ENCODE results near the gene IFTAP. TPM values are rescaled to one million over a fixed set of nuclear protein-coding genes. Genes with fewer than 3 reads are reported as not detected.

IFTAP gene
- total RNA-seq, 1 donor from 2014 or later, result 7.1 TPM

DNA sequence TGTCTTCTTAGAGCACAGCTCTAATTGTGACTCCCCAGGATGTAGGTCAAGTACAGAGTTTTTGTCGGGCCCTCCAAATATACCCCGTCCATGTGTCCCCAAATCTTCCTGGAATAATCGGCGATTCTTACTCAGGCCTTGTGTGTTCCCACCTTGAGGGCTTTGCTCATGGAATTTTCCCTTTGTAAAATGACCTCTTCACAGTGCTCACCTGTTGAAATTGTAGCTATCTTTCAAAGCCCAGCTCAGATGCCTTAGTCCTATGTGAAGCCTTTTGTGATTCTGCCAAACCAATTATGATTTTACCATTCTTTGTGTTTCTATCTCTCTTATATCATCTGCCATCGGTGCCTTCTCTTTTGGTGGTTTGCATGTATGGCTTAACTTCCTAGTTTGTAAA lies 33.8 kb downstream of the IFTAP start:
- H3K27ac ChIP-seq, result no peak overlapping the region

GRCh38 chr11:36628765-36629244 lies 34.5 kb downstream of the IFTAP start:
- Histone ChIP-seq H3K27me3 (no peaks in the 10 kb centered on the region), H3K4me1 (no peaks in the 10 kb centered on the region), H3K4me3 (no peak overlapping the region), H3K27ac (no peak overlapping the region), H3K9me3 (no peaks in the 10 kb centered on the region), H3K36me3 (no peaks in the 10 kb centered on the region)
- intact Hi-C loops (cut with DNase I), result no loop called here
- TF ChIP-seq CTCF (IDR thresholded peaks at IDR 0.05), result no peak
- no peak for DNase-seq (ENCODE audit: low spot score in 2 of 2)

More for the DNA sequence above, 33.8 kb downstream of the IFTAP start:
- Histone ChIP-seq H3K27me3 (no peaks in the 10 kb centered on the region), H3K4me3 (no peak overlapping the region), H3K4me1 (no peaks in the 10 kb centered on the region), H3K9me3 (no peaks in the 10 kb centered on the region), H3K36me3 (no peaks in the 10 kb centered on the region)
- TF ChIP-seq CTCF (IDR thresholded peaks at IDR 0.05), result no peak
- no peak for DNase-seq (ENCODE audit: low spot score in 2 of 2)
- intact Hi-C loops (cut with DNase I), result no loop called here

- intact Hi-C loops (cut with DNase I), result no loop called here
- Histone ChIP-seq H3K4me3 (no peak overlapping the region), H3K36me3 (no peaks in the 10 kb centered on the region), H3K4me1 (no peaks in the 10 kb centered on the region), H3K9me3 (no peaks in the 10 kb centered on the region), H3K27ac (no peak overlapping the region), H3K27me3 (no peaks in the 10 kb centered on the region)
- DNase-seq (ENCODE audit: low spot score in 2 of 2), result no peak
- TF ChIP-seq CTCF (IDR thresholded peaks at IDR 0.05), result no peak
These were observed 37.5 kb downstream of the IFTAP start for GRCh38 chr11:36631774-36632173.

- Histone ChIP-seq H3K9me3 (no peaks in the 10 kb centered on the region), H3K27me3 (no peaks in the 10 kb centered on the region), H3K27ac (no peak overlapping the region), H3K4me3 (no peak overlapping the region), H3K4me1 (no peaks in the 10 kb centered on the region), H3K36me3 (no peaks in the 10 kb centered on the region)
- no peak for DNase-seq (ENCODE audit: low spot score in 2 of 2)
- intact Hi-C loops (cut with DNase I), result no loop called here
- no peak for TF ChIP-seq CTCF (IDR thresholded peaks at IDR 0.05)
These were observed 41.0 kb downstream of the IFTAP start for GRCh38 chr11:36635066-36635862.

- Histone ChIP-seq H3K36me3 (no peaks in the 10 kb centered on the region), H3K4me1 (no peaks in the 10 kb centered on the region), H3K4me3 (no peak overlapping the region), H3K27me3 (no peaks in the 10 kb centered on the region), H3K27ac (no peak overlapping the region), H3K9me3 (no peaks in the 10 kb centered on the region)
- no peak for DNase-seq (ENCODE audit: low spot score in 2 of 2)
- intact Hi-C loops (cut with DNase I), result no loop called here
- no peak for TF ChIP-seq CTCF (IDR thresholded peaks at IDR 0.05)
These were observed 44.3 kb downstream of the IFTAP start for GRCh38 chr11:36638556-36638955.

Measured in ascending aorta (tissue), 2 donors.